Tibial nerve (tissue), 4 donors: Measurements from ENCODE around the gene TRPV6. TPM values are rescaled to one million over a fixed set of nuclear protein-coding genes. Genes with fewer than 3 reads are reported as not detected.

Experiments used
- DNase-seq, 2 donors: peaks; one replicate each; pipeline ENCODE4 v3.0.0-alpha.2; 2019; ENCODE audit warnings: low spot score in 2 of 2
- H3K27ac ChIP-seq, 4 donors: fragments of 200-600 bp; sonication (generic) in 3 of 4; one replicate each; pipeline ENCODE4 v1.5.1; 2017 to 2019; ENCODE audit warnings: mild to moderate bottlenecking in 1 of 4
- H3K27me3 ChIP-seq, 2 donors: fragments of 200-600 bp; sonication (generic) in 1 of 2; one replicate each; pipeline versions ENCODE4 v1.5.1 to v1.6.0; 2017 to 2019
- H3K36me3 ChIP-seq, 3 donors: fragments of 200-600 bp; sonication (generic); one replicate each; pipeline ENCODE4 v1.5.1; 2018 to 2019
- H3K4me1 ChIP-seq, 4 donors: fragments of 200-600 bp; sonication (generic) in 3 of 4; one replicate each; pipeline ENCODE4 v1.5.1; 2017 to 2019
- H3K4me3 ChIP-seq, 4 donors: fragments of 200-600 bp; sonication (generic) in 3 of 4; one replicate each; pipeline ENCODE4 v1.5.1; 2017 to 2019; ENCODE audit warnings: mild to moderate bottlenecking in 1 of 4, moderate library complexity in 1 of 4
- H3K9me3 ChIP-seq, 4 donors: fragments of 200-600 bp; sonication (generic) in 3 of 4; one replicate each; pipeline ENCODE4 v1.5.1; 2017 to 2019
- EP300 ChIP-seq, 2 donors: sonication (generic); formaldehyde crosslinking; IDR thresholded peaks; one replicate each; pipeline ENCODE4 v1.6.1; 2017; ENCODE audit warnings: antibody characterized with exemption in 2 of 2, mild to moderate bottlenecking in 1 of 2
- POLR2A ChIP-seq, 2 donors: fragments of 450-650 bp; IDR thresholded peaks; one replicate each; pipeline ENCODE4 v1.6.1; 2017; ENCODE audit warnings: antibody characterized with exemption in 2 of 2, mild to moderate bottlenecking in 2 of 2, moderate library complexity in 2 of 2
- WGBS, 2 donors: methylation state at CpG; one replicate each; pipeline ENCODE4 v1.1.5; 2018; 5-methylcytosine and 5-hydroxymethylcytosine counted together
- total RNA-seq, 4 donors: library from RNA; depleted of rRNA; stranded (reverse); fragments of >200 nt; gene quantifications; one replicate each; pipeline ENCODE4 v1.1.0, GENCODE V29; 2016
- TF ChIP-seq, protein P1 (sequence below), 5 experiments: fragments of 200-600 bp in 3 of 5; fragments of 450-650 bp in 2 of 5; sonication (generic) in 3 of 5; IDR thresholded peaks; one replicate each; pipeline ENCODE4 v1.5.1; 2016 to 2019; ENCODE audit warnings: antibody characterized with exemption in 5 of 5, mild to moderate bottlenecking in 3 of 5, moderate library complexity in 2 of 5

The TRPV6 gene
- total RNA-seq, 4 donors from 2014 or later = under 0.01 to 0.78 (median under 0.01) TPM; not detected in 1

DNA sequence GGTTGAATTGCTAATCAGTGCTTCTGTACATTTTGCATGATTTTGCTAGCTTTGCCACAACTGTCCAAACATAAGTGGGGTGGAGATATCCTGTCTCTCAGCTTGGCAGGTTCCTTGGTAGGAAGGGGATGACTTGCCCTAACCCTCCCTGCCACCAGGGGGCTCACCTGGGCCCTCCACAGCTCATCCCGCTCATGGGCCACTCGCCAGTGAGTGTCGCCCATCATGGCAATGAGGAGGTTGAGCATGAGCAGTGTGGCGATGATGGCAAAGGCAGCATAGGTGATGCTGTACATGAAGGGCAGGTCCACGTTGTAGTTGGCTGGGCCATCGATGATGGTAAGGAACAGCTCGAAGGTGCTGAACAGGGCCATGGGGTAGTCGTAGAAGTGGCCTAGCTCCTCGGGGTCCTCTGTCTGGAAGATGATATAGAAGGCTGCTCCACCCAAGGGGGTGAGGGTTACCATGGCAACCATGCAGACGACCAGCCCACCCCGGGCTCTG, 12.2 kb downstream of the TRPV6 start:
- no peaks in the 10 kb centered on the region for H3K4me1 ChIP-seq
- DNase-seq = no peak
- peaks cover 0 to 39% (median 0%) of the 10 kb centered on the region in 3 donors for H3K36me3 ChIP-seq
- H3K9me3 ChIP-seq = no peaks in the 10 kb centered on the region
- no peak overlapping the region for H3K27ac ChIP-seq
- WGBS, 2 donors = 83 to 89% methylated on average over 11 of the region's 11 CpGs
- H3K4me3 ChIP-seq = no peak overlapping the region
- H3K27me3 ChIP-seq = peaks cover 0 to 4% of the 10 kb centered on the region in 2 donors
- no peak for TF ChIP-seq EP300 (IDR thresholded peaks at IDR 0.05)
- TF ChIP-seq, protein P1, sequence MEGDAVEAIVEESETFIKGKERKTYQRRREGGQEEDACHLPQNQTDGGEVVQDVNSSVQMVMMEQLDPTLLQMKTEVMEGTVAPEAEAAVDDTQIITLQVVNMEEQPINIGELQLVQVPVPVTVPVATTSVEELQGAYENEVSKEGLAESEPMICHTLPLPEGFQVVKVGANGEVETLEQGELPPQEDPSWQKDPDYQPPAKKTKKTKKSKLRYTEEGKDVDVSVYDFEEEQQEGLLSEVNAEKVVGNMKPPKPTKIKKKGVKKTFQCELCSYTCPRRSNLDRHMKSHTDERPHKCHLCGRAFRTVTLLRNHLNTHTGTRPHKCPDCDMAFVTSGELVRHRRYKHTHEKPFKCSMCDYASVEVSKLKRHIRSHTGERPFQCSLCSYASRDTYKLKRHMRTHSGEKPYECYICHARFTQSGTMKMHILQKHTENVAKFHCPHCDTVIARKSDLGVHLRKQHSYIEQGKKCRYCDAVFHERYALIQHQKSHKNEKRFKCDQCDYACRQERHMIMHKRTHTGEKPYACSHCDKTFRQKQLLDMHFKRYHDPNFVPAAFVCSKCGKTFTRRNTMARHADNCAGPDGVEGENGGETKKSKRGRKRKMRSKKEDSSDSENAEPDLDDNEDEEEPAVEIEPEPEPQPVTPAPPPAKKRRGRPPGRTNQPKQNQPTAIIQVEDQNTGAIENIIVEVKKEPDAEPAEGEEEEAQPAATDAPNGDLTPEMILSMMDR (IDR thresholded peaks at IDR 0.05) = peak in 2 of 5 experiments; percentile 18 to 21

DNA sequence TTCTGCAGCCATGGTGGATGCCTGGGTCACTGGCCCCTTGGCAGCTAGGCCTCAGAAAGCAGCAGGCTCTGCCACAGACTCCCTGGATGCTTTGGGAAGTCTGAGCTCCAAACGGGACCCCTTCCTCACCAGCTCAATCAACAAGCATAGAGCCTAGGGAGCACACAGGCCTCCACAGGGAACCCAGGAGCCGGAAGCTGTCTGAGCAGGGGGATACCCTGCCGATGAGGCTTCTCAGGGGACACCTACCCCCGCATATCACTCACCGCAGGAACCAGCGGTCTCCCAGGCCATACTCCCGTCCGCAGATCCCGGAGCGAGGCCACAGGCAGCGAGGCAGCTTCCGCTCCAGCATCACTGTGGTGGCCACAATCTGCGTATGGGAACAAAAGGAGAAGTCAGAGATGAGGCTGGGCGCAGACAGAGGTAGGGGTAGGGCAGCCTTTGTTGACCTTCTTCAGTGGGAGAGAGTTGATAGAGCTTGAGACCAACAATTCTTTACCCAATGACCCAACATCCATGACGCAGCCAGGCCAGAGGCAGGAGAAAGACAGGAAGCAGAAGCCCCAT, 13.4 kb downstream of the TRPV6 start:
- TF ChIP-seq, protein P1 (IDR thresholded peaks at IDR 0.05) = no peak
- no peak for TF ChIP-seq EP300 (IDR thresholded peaks at IDR 0.05)
- TF ChIP-seq POLR2A (IDR thresholded peaks at IDR 0.05) = no peak
- H3K4me3 ChIP-seq = no peak overlapping the region
- WGBS, 2 donors = 81 to 86% methylated on average over 4 to 10 of the region's 15 CpGs
- no peaks in the 10 kb centered on the region for H3K27me3 ChIP-seq
- no peak for DNase-seq
- no peaks in the 10 kb centered on the region for H3K9me3 ChIP-seq
- no peak overlapping the region for H3K27ac ChIP-seq
- H3K4me1 ChIP-seq = no peaks in the 10 kb centered on the region
- peaks cover 0 to 47% (median 0%) of the 10 kb centered on the region in 3 donors for H3K36me3 ChIP-seq

DNA sequence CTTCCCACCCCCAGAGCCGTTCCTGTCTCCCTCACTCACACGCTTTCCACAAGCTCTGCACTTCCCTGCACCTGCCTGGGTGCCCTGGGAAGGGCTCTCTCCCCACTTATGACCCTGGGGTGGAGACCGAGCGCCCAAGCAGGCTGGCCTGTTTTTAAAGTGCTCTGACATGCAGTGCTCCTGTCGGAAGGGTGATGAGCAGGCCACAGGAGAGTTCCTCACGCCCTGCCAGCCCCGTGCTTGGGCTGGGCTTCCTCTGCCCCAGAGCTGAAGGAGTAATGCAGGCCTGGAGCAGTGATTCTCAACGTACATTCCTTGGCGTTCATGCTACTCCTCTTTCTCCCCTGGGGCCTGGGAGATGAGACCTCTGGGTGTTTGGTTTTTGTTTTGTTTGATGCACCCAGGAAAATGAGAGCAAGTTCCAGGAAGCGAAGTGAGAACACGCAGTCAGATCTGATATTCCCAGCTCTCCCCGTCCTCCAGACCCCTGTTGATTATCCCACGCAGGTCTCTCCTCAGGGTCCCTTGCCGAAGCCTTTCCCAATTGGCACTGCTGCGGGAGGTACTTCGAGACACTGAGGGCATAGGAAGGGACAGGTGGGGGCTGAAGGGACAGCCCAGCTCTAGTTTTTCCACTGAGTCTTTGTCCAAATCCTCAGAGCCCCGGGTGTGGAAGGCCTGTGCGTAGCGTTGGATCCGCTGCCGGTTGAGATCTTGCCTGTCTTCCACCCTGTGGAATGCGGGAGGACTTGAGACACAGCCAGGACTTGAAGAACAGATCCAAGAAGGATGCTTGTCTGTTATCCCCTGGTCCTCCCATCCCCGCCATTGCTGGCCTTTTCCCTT, 14.1 kb downstream of the TRPV6 start:
- H3K4me3 ChIP-seq = no peak overlapping the region
- no peaks in the 10 kb centered on the region for H3K9me3 ChIP-seq
- H3K4me1 ChIP-seq = no peaks in the 10 kb centered on the region
- TF ChIP-seq, protein P1 (IDR thresholded peaks at IDR 0.05) = no peak
- no peak for TF ChIP-seq POLR2A (IDR thresholded peaks at IDR 0.05)
- TF ChIP-seq EP300 (IDR thresholded peaks at IDR 0.05) = no peak
- peaks cover 0 to 47% (median 0%) of the 10 kb centered on the region in 3 donors for H3K36me3 ChIP-seq
- WGBS, 2 donors = 81 to 84% methylated on average over 22 to 23 of the region's 23 CpGs
- DNase-seq = no peak
- no peaks in the 10 kb centered on the region for H3K27me3 ChIP-seq
- no peak overlapping the region for H3K27ac ChIP-seq

DNA sequence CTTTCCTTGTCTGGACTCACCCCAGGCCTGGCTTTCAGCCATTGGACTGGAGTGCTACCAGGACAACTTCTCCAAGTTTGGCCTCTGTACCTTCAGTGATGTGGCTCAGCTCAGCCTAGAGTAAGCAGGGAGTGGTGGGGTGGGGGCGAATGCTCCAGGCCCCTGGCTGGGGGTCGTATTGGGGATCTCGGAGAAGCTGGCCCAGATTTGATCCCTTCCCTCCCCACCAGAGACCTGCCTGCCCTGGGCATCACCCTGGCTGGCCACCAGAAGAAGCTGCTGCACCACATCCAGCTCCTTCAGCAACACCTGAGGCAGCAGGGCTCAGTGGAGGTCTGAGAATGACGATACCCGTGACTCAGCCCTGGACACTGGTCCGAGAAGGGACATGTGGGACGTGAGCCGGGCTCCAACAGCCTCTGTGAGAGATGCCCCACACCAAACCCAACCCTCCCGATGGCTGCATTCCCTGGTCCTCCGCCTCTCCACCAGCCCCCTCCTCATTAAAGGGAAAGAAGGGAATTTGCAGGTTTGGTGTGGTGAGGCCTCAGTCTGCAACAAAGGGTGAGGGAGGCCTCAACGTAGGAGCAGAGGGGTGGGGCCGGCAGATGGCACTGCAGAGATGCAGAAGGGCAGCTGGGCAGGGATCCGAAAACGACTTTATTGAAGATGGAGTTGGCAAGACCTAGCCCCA, 14.8 kb downstream of the TRPV6 start:
- Histone ChIP-seq H3K27me3 (no peaks in the 10 kb centered on the region), H3K4me1 (no peaks in the 10 kb centered on the region), H3K27ac (no peak overlapping the region), H3K9me3 (no peaks in the 10 kb centered on the region), H3K36me3 (peaks cover 0 to 47% (median 0%) of the 10 kb centered on the region in 3 donors), H3K4me3 (no peak overlapping the region)
- WGBS, 2 donors = 85 to 86% methylated on average over 14 of the region's 14 CpGs
- TF ChIP-seq POLR2A (IDR thresholded peaks at IDR 0.05) (no peak), EP300 (IDR thresholded peaks at IDR 0.05) (no peak)
- TF ChIP-seq, protein P1 (IDR thresholded peaks at IDR 0.05) = no peak
- no peak for DNase-seq
